Adrenal gland (tissue), 12 donors: ENCODE measurements around the gene MAPK12. TPM values are rescaled to one million over a fixed set of nuclear protein-coding genes. Genes with fewer than 3 reads are reported as not detected.

Source experiments
- DNase-seq, 7 donors: peaks; one replicate each; pipeline ENCODE4 v3.0.0-alpha.2; 2019 to 2020
- H3K27ac ChIP-seq, 5 donors: fragments of 200-600 bp; sonication (generic) in 4 of 5; 1 replicate in 3 of 5; 2 replicates in 2 of 5; pipeline versions ENCODE4 v1.5.1 to v1.8.0; 2016 to 2020; ENCODE audit warnings: mild to moderate bottlenecking in 1 of 5
- H3K27me3 ChIP-seq: fragments of 200-600 bp; 2 replicates; pipeline ENCODE4 v1.8.0; 2021
- H3K36me3 ChIP-seq, 2 donors: fragments of 200-600 bp; replicated peaks in 1 of 2; 1 replicate in 1 of 2; 2 replicates in 1 of 2; pipeline versions ENCODE4 v1.5.1 to v1.8.0; 2018 to 2022
- H3K4me1 ChIP-seq, 2 donors: fragments of 200-600 bp; replicated peaks in 1 of 2; 1 replicate in 1 of 2; 2 replicates in 1 of 2; pipeline versions ENCODE4 v1.5.1 to v1.8.0; 2018 to 2021
- H3K4me3 ChIP-seq, 4 donors: fragments of 200-600 bp; sonication (generic) in 3 of 4; one replicate each; pipeline ENCODE4 v1.5.1; 2016 to 2018
- H3K9me3 ChIP-seq, 3 donors: fragments of 200-600 bp; sonication (generic) in 1 of 3; replicated peaks in 1 of 3; 1 replicate in 2 of 3; 2 replicates in 1 of 3; pipeline versions ENCODE4 v1.5.1 to v1.8.0; 2016 to 2021
- POLR2A ChIP-seq, 2 donors: fragments of 450-650 bp; IDR thresholded peaks; one replicate each; pipeline ENCODE4 v1.6.1; 2017; ENCODE audit warnings: antibody characterized with exemption in 2 of 2, mild to moderate bottlenecking in 2 of 2, moderate library complexity in 1 of 2
- WGBS, 4 donors: extraction: QIAGEN DNeasy Blood & Tissue Kit in 2 of 4; methylation state at CpG; one replicate each; pipeline versions ENCODE4 v1.1.5 to v1.1.7; 2013 to 2017; 5-methylcytosine and 5-hydroxymethylcytosine counted together
- intact Hi-C, 2 donors: fragments of 100-400 bp; cut with DNase I; formaldehyde crosslinking; loops; one replicate each; pipeline versions ENCODE4 v1.14.1 to v1.15.0; 2022 to 2023
- polyA plus RNA-seq, 3 donors: library from polyadenylated mRNA; stranded (reverse); fragments of 200-250 nt in 2 of 3; fragments of 350-450 nt in 1 of 3; fragmentation: Illumina TruSeq in 1 of 3; extraction: RNeasy Lipid Tissue Mini Kit (QIAGEN cat#74804) in 1 of 3; gene quantifications; one replicate each; pipeline ENCODE4 v1.2.3, GENCODE V29; 2013 to 2014
- total RNA-seq, 9 donors: library from RNA; depleted of rRNA in 4 of 9; stranded (reverse); fragments of >200 nt in 4 of 9; fragments of 120-200 nt in 1 of 9; fragmentation: NEBNext Ultra II Directional in 1 of 9; extraction: Animal tissue kit (Norgen Biotek cat#: 25700) in 1 of 9; gene quantifications; one replicate each; pipeline versions ENCODE4 v1.1.0 to v1.2.4, GENCODE V29; 2013 to 2023
- TF ChIP-seq, protein P1 (sequence below), 6 experiments: fragments of 450-650 bp in 4 of 6; fragments of 200-600 bp in 2 of 6; sonication (generic) in 1 of 6; IDR thresholded peaks; 1 replicate in 5 of 6; 2 replicates in 1 of 6; pipeline versions ENCODE4 v1.5.1 to v1.8.0; 2016 to 2021; ENCODE audit warnings: antibody characterized with exemption in 6 of 6, mild to moderate bottlenecking in 2 of 6, moderate library complexity in 1 of 6
- donor health status: healthy with polysubstance abuse.
- donor health status: Bipolar disorder and iron deficiency.
- donor health status: DM: yes; HTN: yes; CAD: no.
- donor health status: DM: no; HTN: no; CAD: no.
- donor health status: DM: no; HTN: no; CAD: no.
- donor health status: DM: yes; HTN: yes; CAD: no.

Gene MAPK12
- total and polyA plus RNA-seq, 12 donors: 1.7 to 17.1 (median 5.4) TPM

DNA sequence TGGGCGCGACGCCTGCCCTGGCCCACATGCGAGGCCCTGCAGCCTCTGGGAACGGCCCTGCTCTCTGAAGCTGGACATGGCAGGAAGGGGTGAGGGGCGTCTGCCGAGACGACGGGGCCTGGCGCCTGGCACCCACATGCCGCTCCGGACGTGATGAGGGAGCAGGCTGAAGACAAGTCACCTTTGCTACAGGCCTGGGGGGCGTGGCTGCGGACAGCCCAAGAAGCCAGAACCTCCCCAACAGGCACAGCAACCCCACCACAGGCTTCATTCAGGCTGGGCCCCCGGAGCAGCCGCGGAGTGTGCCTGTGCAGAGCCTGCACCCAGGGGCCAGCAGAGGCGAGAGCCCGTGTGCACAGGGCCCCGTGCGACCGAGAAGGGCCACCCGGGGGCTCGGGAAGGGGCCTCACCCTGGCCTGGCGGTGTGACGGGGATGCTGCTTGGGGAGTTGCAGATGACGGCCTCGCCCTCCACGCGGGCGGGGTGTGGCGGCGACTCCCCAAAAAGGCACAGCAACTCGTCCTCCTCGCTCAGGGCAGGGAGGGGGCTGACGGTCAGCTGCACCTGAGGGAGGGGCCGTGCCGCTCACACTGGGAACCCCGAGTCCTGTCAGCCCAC, 25.3 kb upstream of the MAPK12 start:
- peaks cover 0 to 81% of the 10 kb centered on the region in 2 donors for H3K36me3 ChIP-seq
- no peak overlapping the region for H3K27ac ChIP-seq
- no peaks in the 10 kb centered on the region for H3K9me3 ChIP-seq
- no peak for DNase-seq
- peaks cover 10 to 11% of the 10 kb centered on the region in 2 donors for H3K4me1 ChIP-seq
- WGBS, 4 donors: 90 to 93% (median 91%) methylated on average over 14 to 40 of the region's 40 CpGs
- H3K4me3 ChIP-seq: no peak overlapping the region
- intact Hi-C loops: no loop called here
- no peak for TF ChIP-seq POLR2A (IDR thresholded peaks at IDR 0.05)
- TF ChIP-seq, protein P1, sequence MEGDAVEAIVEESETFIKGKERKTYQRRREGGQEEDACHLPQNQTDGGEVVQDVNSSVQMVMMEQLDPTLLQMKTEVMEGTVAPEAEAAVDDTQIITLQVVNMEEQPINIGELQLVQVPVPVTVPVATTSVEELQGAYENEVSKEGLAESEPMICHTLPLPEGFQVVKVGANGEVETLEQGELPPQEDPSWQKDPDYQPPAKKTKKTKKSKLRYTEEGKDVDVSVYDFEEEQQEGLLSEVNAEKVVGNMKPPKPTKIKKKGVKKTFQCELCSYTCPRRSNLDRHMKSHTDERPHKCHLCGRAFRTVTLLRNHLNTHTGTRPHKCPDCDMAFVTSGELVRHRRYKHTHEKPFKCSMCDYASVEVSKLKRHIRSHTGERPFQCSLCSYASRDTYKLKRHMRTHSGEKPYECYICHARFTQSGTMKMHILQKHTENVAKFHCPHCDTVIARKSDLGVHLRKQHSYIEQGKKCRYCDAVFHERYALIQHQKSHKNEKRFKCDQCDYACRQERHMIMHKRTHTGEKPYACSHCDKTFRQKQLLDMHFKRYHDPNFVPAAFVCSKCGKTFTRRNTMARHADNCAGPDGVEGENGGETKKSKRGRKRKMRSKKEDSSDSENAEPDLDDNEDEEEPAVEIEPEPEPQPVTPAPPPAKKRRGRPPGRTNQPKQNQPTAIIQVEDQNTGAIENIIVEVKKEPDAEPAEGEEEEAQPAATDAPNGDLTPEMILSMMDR (IDR thresholded peaks at IDR 0.05): no peak
- no peaks in the 10 kb centered on the region for H3K27me3 ChIP-seq

GRCh38 chr22:50286275-50286674, 24.8 kb upstream of the MAPK12 start:
- TF ChIP-seq POLR2A (IDR thresholded peaks at IDR 0.05): no peak
- TF ChIP-seq, protein P1 (IDR thresholded peaks at IDR 0.05): no peak
- Histone ChIP-seq H3K4me3 (no peak overlapping the region), H3K27me3 (no peaks in the 10 kb centered on the region), H3K9me3 (no peaks in the 10 kb centered on the region), H3K27ac (no peak overlapping the region), H3K4me1 (peaks cover 10 to 11% of the 10 kb centered on the region in 2 donors), H3K36me3 (peaks cover 0 to 87% of the 10 kb centered on the region in 2 donors)
- WGBS, 4 donors: 87 to 100% (median 89%) methylated on average over 1 to 21 of the region's 21 CpGs
- no peak for DNase-seq
- intact Hi-C loops: no loop called here

DNA sequence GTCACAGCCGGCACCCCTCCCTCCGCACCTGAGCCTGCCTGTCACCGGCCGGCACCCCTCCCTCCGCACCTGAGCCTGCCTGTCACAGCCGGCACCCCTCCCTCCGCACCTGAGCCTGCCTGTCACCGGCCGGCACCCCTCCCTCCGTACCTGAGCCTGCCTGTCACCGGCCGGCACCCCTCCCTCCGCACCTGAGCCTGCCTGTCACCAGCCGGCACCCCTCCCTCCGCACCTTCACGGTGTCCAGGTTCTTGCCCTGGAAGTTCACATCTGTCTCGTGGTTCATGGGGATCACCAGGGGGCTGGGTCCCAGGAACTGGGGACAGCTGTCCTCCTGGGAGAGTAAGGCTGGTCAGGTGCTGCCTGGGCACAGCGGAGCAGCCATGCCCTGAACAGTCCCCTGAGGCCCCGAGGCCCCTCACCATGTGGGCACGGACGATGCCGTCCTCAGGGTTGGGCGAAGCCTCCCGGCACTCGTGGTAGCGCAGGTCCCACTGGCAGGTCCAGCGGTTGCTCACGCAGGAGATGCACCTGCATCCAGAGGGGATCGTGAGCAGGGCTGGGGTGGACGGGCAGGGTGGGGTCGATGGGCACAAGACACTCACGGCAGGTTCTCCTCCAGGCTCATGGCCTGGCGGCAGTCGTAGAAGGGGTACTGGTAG, 24.2 kb upstream of the MAPK12 start:
- H3K27ac ChIP-seq: peak overlapping the region in 1 of 5 donors; percentile 16
- DNase-seq: no peak
- no peaks in the 10 kb centered on the region for H3K27me3 ChIP-seq
- peaks cover 10 to 11% of the 10 kb centered on the region in 2 donors for H3K4me1 ChIP-seq
- H3K36me3 ChIP-seq: peaks cover 0 to 92% of the 10 kb centered on the region in 2 donors
- H3K9me3 ChIP-seq: no peaks in the 10 kb centered on the region
- H3K4me3 ChIP-seq: no peak overlapping the region
- intact Hi-C loops: no loop called here
- 86 to 97% (median 92%) methylated on average over 6 to 29 of the region's 34 CpGs for WGBS, 4 donors
- no peak for TF ChIP-seq POLR2A (IDR thresholded peaks at IDR 0.05)
- TF ChIP-seq, protein P1 (IDR thresholded peaks at IDR 0.05): no peak

- Histone ChIP-seq H3K27me3 (no peaks in the 10 kb centered on the region), H3K4me3 (no peak overlapping the region), H3K36me3 (peaks cover 0 to 93% of the 10 kb centered on the region in 2 donors), H3K9me3 (no peaks in the 10 kb centered on the region), H3K4me1 (peaks cover 10 to 11% of the 10 kb centered on the region in 2 donors), H3K27ac (no peak overlapping the region)
- DNase-seq: no peak
- intact Hi-C loops: no loop called here
- 72 to 93% (median 89%) methylated on average over 3 to 13 of the region's 13 CpGs for WGBS, 4 donors
- TF ChIP-seq, protein P1 (IDR thresholded peaks at IDR 0.05): no peak
- no peak for TF ChIP-seq POLR2A (IDR thresholded peaks at IDR 0.05)
Measured at GRCh38 chr22:50284479-50284878, 23.0 kb upstream of the MAPK12 start.
